Gastroesophageal sphincter (tissue), 3 donors: ENCODE results near the gene CTBP1.

Experiments
- POLR2A ChIP-seq, 2 donors: fragments of 450-650 bp; IDR thresholded peaks; one replicate each; pipeline ENCODE4 v1.6.1; 2017; ENCODE audit warnings: antibody characterized with exemption in 2 of 2, mild to moderate bottlenecking in 2 of 2, moderate library complexity in 1 of 2
- TF ChIP-seq, protein P1 (sequence below), 4 experiments: fragments of 200-600 bp in 2 of 4; fragments of 450-650 bp in 2 of 4; sonication (generic) in 1 of 4; IDR thresholded peaks; one replicate each; pipeline ENCODE4 v1.5.1; 2017 to 2019; ENCODE audit warnings: antibody characterized with exemption in 4 of 4, mild to moderate bottlenecking in 2 of 4, moderate library complexity in 2 of 4

DNA sequence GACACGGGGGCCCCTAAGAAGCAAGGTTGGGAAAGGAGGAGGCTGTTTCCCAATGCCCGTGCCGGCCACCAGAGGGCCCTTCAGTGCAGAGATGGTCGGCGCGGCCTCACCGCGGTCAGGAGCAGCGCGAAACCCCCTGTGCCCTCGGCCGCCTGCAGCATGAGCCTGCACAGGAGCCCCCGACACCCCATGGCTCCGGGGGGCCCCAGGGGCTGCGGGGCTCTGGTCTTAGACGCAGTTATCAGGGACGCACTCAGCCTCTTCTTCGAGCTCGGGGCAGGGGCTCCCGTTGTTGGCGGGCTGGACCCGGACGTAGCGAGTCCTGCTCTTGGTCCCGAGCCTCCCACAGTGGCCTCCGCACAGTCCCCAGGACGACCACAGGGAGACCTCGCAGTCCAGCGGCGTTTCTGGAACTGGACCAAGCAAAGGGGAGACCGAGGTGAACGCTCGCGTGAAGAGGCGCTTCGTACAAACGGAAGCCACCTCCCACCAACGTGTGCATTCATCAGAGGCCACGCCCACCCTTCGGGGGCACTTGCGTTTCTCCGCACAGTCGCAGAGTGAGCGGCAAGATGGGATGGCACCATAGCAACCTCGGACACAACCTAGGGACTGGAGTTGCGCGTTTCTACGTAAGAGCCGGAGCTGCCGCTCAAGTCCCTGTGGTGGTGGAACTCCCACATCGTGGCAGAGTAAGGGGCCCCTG is 81.5 kb downstream of the CTBP1 start:
- TF ChIP-seq POLR2A (IDR thresholded peaks at IDR 0.05) = no peak
- TF ChIP-seq, protein P1, sequence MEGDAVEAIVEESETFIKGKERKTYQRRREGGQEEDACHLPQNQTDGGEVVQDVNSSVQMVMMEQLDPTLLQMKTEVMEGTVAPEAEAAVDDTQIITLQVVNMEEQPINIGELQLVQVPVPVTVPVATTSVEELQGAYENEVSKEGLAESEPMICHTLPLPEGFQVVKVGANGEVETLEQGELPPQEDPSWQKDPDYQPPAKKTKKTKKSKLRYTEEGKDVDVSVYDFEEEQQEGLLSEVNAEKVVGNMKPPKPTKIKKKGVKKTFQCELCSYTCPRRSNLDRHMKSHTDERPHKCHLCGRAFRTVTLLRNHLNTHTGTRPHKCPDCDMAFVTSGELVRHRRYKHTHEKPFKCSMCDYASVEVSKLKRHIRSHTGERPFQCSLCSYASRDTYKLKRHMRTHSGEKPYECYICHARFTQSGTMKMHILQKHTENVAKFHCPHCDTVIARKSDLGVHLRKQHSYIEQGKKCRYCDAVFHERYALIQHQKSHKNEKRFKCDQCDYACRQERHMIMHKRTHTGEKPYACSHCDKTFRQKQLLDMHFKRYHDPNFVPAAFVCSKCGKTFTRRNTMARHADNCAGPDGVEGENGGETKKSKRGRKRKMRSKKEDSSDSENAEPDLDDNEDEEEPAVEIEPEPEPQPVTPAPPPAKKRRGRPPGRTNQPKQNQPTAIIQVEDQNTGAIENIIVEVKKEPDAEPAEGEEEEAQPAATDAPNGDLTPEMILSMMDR (IDR thresholded peaks at IDR 0.05) = peak in 3 of 4 experiments; percentile 91 to 96 (median 93)
